RWPE2 (cell line): ENCODE measurements around the gene CYFIP2.

Experiments used
- ATAC-seq: fragments of 200-7000 bp; cut with Tn5 transposase; 3 replicates; pipeline ENCODE4 v1.9.1; 2021; ENCODE audit warnings: low read depth
- DNase-seq: peaks from one replicate; pipeline ENCODE4 v3.0.0-alpha.2; 2020; ENCODE audit warnings: low spot score
- H3K27ac ChIP-seq: fragments of 450-650 bp; 2 replicates; pipeline ENCODE4 v1.5.1; 2017; ENCODE audit warnings: mild to moderate bottlenecking; ENCODE audit not compliant: poor library complexity, severe bottlenecking
- H3K27me3 ChIP-seq: fragments of 250-450 bp; sonication (Bioruptor Pico); 2 replicates; pipeline ENCODE4 v1.5.1; 2021; ENCODE audit warnings: mild to moderate bottlenecking, moderate library complexity; ENCODE audit not compliant: insufficient read depth, poor library complexity, severe bottlenecking
- H3K36me3 ChIP-seq: fragments of 250-450 bp; sonication (Bioruptor Pico); 2 replicates; pipeline ENCODE4 v1.5.1; 2020; ENCODE audit warnings: low read depth, mild to moderate bottlenecking, moderate library complexity
- H3K4me1 ChIP-seq: fragments of 250-450 bp; sonication (Bioruptor Pico); 2 replicates; pipeline ENCODE4 v1.5.1; 2021; ENCODE audit warnings: mild to moderate bottlenecking, moderate library complexity; ENCODE audit not compliant: insufficient read depth, poor library complexity, severe bottlenecking
- H3K4me3 ChIP-seq: fragments of 250-450 bp; sonication (Bioruptor Pico); 2 replicates; pipeline ENCODE4 v1.5.1; 2021; ENCODE audit warnings: mild to moderate bottlenecking, moderate library complexity; ENCODE audit not compliant: severe bottlenecking
- H3K9me3 ChIP-seq: fragments of 250-450 bp; sonication (Bioruptor Pico); 2 replicates; pipeline ENCODE4 v1.5.1; 2021; ENCODE audit warnings: mild to moderate bottlenecking, moderate library complexity; ENCODE audit not compliant: severe bottlenecking
- CTCF ChIP-seq: fragments of 450-650 bp; IDR thresholded peaks from one replicate; pipeline ENCODE4 v1.5.1; 2017; ENCODE audit warnings: mild to moderate bottlenecking, moderate library complexity; ENCODE audit not compliant: poor library complexity, severe bottlenecking

Gene CYFIP2

DNA sequence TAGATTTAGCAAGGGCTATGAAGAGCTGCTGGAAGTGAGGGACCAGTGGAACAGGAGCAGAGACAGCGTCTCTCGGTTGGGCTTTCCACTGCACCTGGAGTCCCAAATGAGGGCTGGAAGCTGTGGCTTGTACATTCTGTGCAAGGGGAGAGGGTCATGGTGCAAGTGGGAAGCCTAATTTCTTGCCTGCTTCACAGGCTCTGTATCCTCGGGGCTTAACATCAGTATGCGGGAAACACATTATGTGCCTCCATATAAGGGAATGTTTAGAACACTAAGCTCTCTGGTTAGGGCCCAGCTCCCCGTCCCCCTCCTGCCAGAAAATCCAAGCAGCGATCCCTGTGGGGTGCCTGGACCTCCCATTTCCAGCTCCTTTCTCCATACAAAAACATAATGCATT is 105.0 kb downstream of the CYFIP2 start:
- Histone ChIP-seq H3K27ac (no peak overlapping the region), H3K36me3 (no peaks in the 10 kb centered on the region), H3K27me3 (no peaks in the 10 kb centered on the region), H3K9me3 (no peaks in the 10 kb centered on the region), H3K4me1 (peaks cover 8% of the 10 kb centered on the region), H3K4me3 (no peak overlapping the region)
- TF ChIP-seq CTCF = no peak
- no peak for DNase-seq
- no peak for ATAC-seq

DNA sequence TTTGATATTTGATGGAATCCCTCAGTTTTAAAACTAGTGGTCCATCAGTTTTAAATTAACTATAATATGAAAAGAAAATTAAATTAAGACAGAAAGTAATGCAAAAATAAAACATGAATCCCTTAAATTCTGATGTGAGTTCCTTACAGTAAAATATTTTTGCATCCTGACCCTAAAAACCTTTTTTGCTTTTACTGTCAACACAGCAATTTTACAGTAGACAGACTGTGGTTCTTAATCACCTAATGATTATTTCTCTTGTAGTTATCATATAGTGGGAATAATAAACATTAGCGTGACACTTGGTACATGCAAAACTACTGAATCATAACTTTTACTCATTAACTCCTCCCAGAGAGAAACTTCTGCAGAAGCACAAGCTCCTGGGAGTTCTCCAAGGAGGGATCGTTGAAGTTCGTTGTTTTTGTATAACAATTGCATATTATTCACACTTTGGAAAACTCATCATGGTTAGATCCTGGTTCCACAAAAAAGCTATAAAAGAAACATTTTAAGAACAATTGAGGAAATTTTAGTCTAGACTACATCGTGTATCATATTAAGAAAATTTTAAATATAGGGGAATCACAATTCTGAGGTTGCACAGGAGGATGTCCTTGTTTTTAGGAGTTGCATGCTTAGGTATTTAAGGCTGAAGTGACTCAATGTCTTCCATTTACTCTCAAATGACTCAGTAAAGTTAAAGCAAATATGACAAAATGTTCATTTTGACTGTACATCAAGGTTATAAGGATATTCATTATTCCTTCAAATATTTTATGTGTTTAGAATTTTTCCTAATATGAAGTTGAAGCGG is 105.9 kb downstream of the CYFIP2 start:
- Histone ChIP-seq H3K4me1 (peaks cover 8% of the 10 kb centered on the region), H3K27me3 (no peaks in the 10 kb centered on the region), H3K36me3 (no peaks in the 10 kb centered on the region), H3K9me3 (no peaks in the 10 kb centered on the region), H3K27ac (peak overlapping the region; percentile 0), H3K4me3 (no peak overlapping the region)
- no peak for TF ChIP-seq CTCF
- DNase-seq = no peak
- peak; percentile 61; the same call in 2 of the 3 replicates for ATAC-seq

DNA sequence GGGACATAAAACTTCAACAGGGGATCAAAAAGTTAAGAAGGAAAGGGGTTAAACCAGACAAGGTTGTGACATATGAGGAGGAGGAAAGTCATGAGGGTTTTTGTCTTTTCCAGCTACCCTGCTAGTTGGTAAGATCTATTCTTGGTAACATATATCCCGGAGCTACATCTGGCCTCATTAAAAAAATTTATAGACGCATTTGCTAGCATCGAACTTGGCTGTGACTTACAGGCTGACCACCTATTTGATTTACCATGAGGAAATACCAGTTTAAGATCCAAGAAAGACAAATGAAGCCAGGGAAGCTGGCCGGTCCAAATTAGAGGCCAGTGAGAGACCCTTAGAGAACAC is 106.5 kb downstream of the CYFIP2 start:
- no peak for ATAC-seq
- Histone ChIP-seq H3K9me3 (no peaks in the 10 kb centered on the region), H3K4me3 (no peak overlapping the region), H3K27me3 (no peaks in the 10 kb centered on the region), H3K27ac (peak overlapping the region; percentile 0), H3K36me3 (no peaks in the 10 kb centered on the region), H3K4me1 (peaks cover 8% of the 10 kb centered on the region)
- no peak for TF ChIP-seq CTCF
- DNase-seq = no peak

GRCh38 chr5:157378509-157378908 is 112.6 kb downstream of the CYFIP2 start:
- no peaks in the 10 kb centered on the region for H3K36me3 ChIP-seq
- H3K27me3 ChIP-seq = no peaks in the 10 kb centered on the region
- TF ChIP-seq CTCF = no peak
- H3K4me1 ChIP-seq = no peaks in the 10 kb centered on the region
- DNase-seq = no peak
- ATAC-seq = no peak
- H3K9me3 ChIP-seq = no peaks in the 10 kb centered on the region
- no peak overlapping the region for H3K4me3 ChIP-seq
- H3K27ac ChIP-seq = no peak overlapping the region

DNA sequence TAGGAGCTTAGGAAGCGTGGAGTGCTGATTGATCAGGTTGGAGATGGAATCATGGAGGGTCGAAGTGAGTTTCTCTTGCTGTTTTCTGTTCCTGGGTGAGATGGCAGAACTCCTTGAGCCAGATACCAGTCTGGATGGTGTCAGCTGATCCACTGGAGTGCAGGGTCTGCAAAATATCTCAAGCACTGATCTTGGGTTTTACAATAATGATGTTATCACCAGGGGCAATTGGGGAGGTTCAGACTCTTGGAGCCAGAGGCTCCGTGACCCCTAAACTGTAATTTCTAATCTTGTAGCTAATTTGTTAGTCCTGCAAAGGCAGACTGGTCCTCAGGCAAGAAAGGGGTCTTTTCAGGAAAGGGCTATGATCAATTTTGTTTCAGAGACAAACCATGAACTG is 114.1 kb downstream of the CYFIP2 start:
- no peak for TF ChIP-seq CTCF
- DNase-seq (no peak), ATAC-seq (no peak)
- Histone ChIP-seq H3K27ac (no peak overlapping the region), H3K27me3 (no peaks in the 10 kb centered on the region), H3K36me3 (no peaks in the 10 kb centered on the region), H3K4me1 (peaks cover 3% of the 10 kb centered on the region), H3K4me3 (no peak overlapping the region), H3K9me3 (no peaks in the 10 kb centered on the region)
